ENCODE data around the gene DIDO1.

Gene DIDO1

DNA sequence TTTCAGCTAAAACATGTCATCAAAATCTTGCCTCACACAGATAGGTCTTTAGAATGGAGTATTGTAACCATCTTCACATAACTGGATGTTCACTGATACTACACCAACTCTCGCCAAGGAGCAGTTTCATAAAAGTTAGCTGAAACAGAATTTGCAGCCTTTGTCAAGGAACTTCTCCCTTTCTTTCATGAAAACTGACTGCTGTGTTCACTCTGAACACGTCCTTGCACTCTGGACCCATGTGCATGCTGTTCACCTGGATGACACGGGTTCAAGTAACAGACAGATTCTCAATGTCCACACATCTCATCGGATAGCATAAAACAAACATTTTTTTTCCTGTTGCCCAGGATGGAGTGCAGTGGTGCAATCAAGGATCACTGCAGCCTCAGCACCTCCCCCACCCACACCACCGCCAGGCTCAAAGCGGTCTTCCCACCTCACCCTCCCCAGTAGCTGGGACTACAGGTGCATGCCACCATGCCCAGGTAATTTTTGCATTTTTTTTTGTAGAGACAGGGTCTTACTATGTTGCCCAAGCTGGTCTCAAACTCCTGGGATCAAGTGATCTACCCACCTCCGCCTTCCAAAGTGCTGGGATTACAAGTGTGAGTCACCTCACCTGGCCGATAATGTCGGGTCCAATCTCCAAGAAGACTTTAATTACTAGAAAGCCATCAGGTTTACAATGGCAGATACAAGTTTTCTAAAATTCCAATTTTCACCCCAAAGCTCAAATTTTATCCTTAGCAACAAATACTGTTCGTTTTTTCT is 9.4 kb downstream of the DIDO1 start:
- H3K27ac ChIP-seq (ENCODE audit: low read length): no peak overlapping the region
- 0 out of 2 replicates have a peak, but pooled peaks cover 3% of the 10 kb centered on the region for H3K4me1 ChIP-seq (ENCODE audit: low read length)
- H3K9me3 ChIP-seq (replicated peaks; ENCODE audit: insufficient read depth, low read length): no peaks in the 10 kb centered on the region
- TF ChIP-seq EZH2phosphoT487 (IDR thresholded peaks at IDR 0.05; ENCODE audit: low read length): no peak
- TF ChIP-seq, protein P1, sequence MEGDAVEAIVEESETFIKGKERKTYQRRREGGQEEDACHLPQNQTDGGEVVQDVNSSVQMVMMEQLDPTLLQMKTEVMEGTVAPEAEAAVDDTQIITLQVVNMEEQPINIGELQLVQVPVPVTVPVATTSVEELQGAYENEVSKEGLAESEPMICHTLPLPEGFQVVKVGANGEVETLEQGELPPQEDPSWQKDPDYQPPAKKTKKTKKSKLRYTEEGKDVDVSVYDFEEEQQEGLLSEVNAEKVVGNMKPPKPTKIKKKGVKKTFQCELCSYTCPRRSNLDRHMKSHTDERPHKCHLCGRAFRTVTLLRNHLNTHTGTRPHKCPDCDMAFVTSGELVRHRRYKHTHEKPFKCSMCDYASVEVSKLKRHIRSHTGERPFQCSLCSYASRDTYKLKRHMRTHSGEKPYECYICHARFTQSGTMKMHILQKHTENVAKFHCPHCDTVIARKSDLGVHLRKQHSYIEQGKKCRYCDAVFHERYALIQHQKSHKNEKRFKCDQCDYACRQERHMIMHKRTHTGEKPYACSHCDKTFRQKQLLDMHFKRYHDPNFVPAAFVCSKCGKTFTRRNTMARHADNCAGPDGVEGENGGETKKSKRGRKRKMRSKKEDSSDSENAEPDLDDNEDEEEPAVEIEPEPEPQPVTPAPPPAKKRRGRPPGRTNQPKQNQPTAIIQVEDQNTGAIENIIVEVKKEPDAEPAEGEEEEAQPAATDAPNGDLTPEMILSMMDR (IDR thresholded peaks at IDR 0.05; ENCODE audit: low read length): no peak
- no peak for TF ChIP-seq EZH2 (optimal IDR thresholded peaks at IDR 0.05; ENCODE audit: low read depth, low read length)
- H3K27me3 ChIP-seq (replicated peaks; ENCODE audit: insufficient read depth, low read length): no peaks in the 10 kb centered on the region
- no peak overlapping the region for H3K9ac ChIP-seq (ENCODE audit: low read length)
- peaks cover 88% of the 10 kb centered on the region for H4K20me1 ChIP-seq (ENCODE audit: insufficient read depth, low read length)
- H2AFZ ChIP-seq (ENCODE audit: low read length): no peak overlapping the region
- no peak overlapping the region for H3K4me3 ChIP-seq (ENCODE audit: low read length)
- no peaks in the 10 kb centered on the region for H3K9me2 ChIP-seq (replicated peaks; ENCODE audit: insufficient read depth, low read length)
- DNase-seq: no peak
- H3K4me2 ChIP-seq (ENCODE audit: low read depth, low read length): no peak overlapping the region
- H3K79me2 ChIP-seq (ENCODE audit: low read length): peaks cover 99% of the 10 kb centered on the region
- no peaks in the 10 kb centered on the region; the same call in 1 of the 2 replicates for H3F3A ChIP-seq (ENCODE audit: insufficient read depth, low read length)
- peaks cover 4% of the 10 kb centered on the region for H3K36me3 ChIP-seq (replicated peaks; ENCODE audit: insufficient read depth, low read length)

DNA sequence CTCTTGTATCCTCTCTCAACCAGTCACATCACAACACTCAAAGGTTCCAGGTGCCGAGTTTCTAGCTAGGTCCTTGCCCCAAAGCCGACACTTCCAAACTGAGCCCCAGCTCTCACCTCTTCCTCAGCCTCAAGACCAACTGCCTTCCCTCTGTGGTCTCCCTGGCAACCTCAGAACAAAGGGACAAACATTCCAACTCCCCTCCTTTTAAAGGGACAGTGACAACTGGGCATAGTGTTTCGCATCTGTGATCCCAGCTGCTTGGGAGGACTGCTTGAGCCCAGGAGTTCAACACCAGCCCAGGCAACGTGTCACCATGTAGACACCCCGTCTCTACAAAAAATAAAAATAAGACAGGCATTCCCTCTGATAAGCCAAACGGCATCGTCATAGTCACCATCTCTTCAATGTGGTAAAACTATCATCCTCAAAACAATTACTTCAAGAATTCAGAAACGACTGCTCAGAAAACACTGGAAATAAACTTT is 11.3 kb downstream of the DIDO1 start:
- no peak for DNase-seq
- no peak overlapping the region for H2AFZ ChIP-seq (ENCODE audit: low read length)
- no peak for TF ChIP-seq EZH2 (optimal IDR thresholded peaks at IDR 0.05; ENCODE audit: low read depth, low read length)
- TF ChIP-seq EZH2phosphoT487 (IDR thresholded peaks at IDR 0.05; ENCODE audit: low read length): no peak
- TF ChIP-seq, protein P1 (IDR thresholded peaks at IDR 0.05; ENCODE audit: low read length): no peak
- no peak overlapping the region for H3K4me2 ChIP-seq (ENCODE audit: low read depth, low read length)
- no peak overlapping the region for H3K27ac ChIP-seq (ENCODE audit: low read length)
- 0 out of 2 replicates have a peak, but pooled peaks cover 3% of the 10 kb centered on the region for H3K4me1 ChIP-seq (ENCODE audit: low read length)
- H3K9me3 ChIP-seq (replicated peaks; ENCODE audit: insufficient read depth, low read length): no peaks in the 10 kb centered on the region
- no peaks in the 10 kb centered on the region for H3K27me3 ChIP-seq (replicated peaks; ENCODE audit: insufficient read depth, low read length)
- no peak overlapping the region for H3K9ac ChIP-seq (ENCODE audit: low read length)
- no peaks in the 10 kb centered on the region for H3K9me2 ChIP-seq (replicated peaks; ENCODE audit: insufficient read depth, low read length)
- peaks cover 100% of the 10 kb centered on the region for H3K79me2 ChIP-seq (ENCODE audit: low read length)
- peaks cover 17% of the 10 kb centered on the region for H3K36me3 ChIP-seq (replicated peaks; ENCODE audit: insufficient read depth, low read length)
- peaks cover 71% of the 10 kb centered on the region for H4K20me1 ChIP-seq (ENCODE audit: insufficient read depth, low read length)
- no peaks in the 10 kb centered on the region; the same call in 1 of the 2 replicates for H3F3A ChIP-seq (ENCODE audit: insufficient read depth, low read length)
- H3K4me3 ChIP-seq (ENCODE audit: low read length): no peak overlapping the region

DNA sequence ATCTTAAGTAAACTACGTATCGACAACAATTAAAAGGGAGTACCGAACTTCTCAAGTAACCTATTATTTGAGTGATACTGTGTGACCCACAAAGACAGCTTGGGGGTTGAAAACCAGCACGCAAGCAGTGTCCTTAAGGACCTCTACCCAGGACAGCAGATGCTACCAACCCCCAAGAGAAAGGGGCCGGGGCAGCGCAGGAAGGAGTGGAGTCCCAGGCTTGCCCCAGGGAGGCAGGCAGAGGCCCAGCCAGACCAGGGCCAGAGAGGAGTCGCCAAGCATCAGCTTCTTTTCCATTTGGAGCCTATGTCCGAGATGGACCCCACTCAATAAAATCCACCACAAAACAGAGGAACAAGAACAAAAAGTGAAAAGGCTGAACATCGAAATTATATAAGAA is 11.9 kb downstream of the DIDO1 start:
- Histone ChIP-seq H3K4me3 (ENCODE audit: low read length) (no peak overlapping the region), H3K9me2 (replicated peaks; ENCODE audit: insufficient read depth, low read length) (no peaks in the 10 kb centered on the region), H3K27me3 (replicated peaks; ENCODE audit: insufficient read depth, low read length) (no peaks in the 10 kb centered on the region), H3K4me2 (ENCODE audit: low read depth, low read length) (no peak overlapping the region), H3F3A (ENCODE audit: insufficient read depth, low read length) (no peaks in the 10 kb centered on the region; the same call in 1 of the 2 replicates), H3K27ac (ENCODE audit: low read length) (no peak overlapping the region), H3K36me3 (replicated peaks; ENCODE audit: insufficient read depth, low read length) (peaks cover 21% of the 10 kb centered on the region), H2AFZ (ENCODE audit: low read length) (no peak overlapping the region), H3K4me1 (ENCODE audit: low read length) (no peaks in the 10 kb centered on the region), H3K9ac (ENCODE audit: low read length) (no peak overlapping the region), H4K20me1 (ENCODE audit: insufficient read depth, low read length) (peaks cover 65% of the 10 kb centered on the region), H3K79me2 (ENCODE audit: low read length) (peaks cover 100% of the 10 kb centered on the region), H3K9me3 (replicated peaks; ENCODE audit: insufficient read depth, low read length) (no peaks in the 10 kb centered on the region)
- no peak for TF ChIP-seq EZH2 (optimal IDR thresholded peaks at IDR 0.05; ENCODE audit: low read depth, low read length)
- TF ChIP-seq EZH2phosphoT487 (IDR thresholded peaks at IDR 0.05; ENCODE audit: low read length): no peak
- TF ChIP-seq, protein P1 (IDR thresholded peaks at IDR 0.05; ENCODE audit: low read length): no peak
- no peak for DNase-seq
